ENCODE measurements around the gene CNPY3.

The CNPY3 gene

GRCh38 chr6:42981836-42982235, 52.6 kb downstream of the CNPY3 start:
- DNase-seq (ENCODE audit: low read depth, low spot score), result no peak

GRCh38 chr6:42984001-42984923, 55.0 kb downstream of the CNPY3 start, which contains the start of gene PPP2R5D:
TSS of gene PPP2R5D (plus strand) at chr6:42984570. CDS start at chr6:42984678, 108 bp downstream.
- DNase-seq (ENCODE audit: low read depth, low spot score), result peak; percentile 95

- DNase-seq (ENCODE audit: low read depth, low spot score), result no peak
These were observed 55.7 kb downstream of the CNPY3 start for GRCh38 chr6:42984924-42985475.

GRCh38 chr6:42987533-42988451, 58.5 kb downstream of the CNPY3 start:
- DNase-seq (ENCODE audit: low read depth, low spot score), result no peak

- DNase-seq (ENCODE audit: low read depth, low spot score), result no peak
These were observed 59.3 kb downstream of the CNPY3 start for GRCh38 chr6:42988486-42989020.
